Left forelimb (tissue), 1 donor: ENCODE results near the gene DCHS2.
A peak's percentile ranks its signal among the peaks of the same experiment; 100 is the strongest.

Source experiments
- DNase-seq: peaks from one replicate; pipeline ENCODE4 v3.0.0-alpha.2; 2018; ENCODE audit warnings: low spot score

The DCHS2 gene

GRCh38 chr4:154384012-154384411, 107.6 kb downstream of the DCHS2 start:
- DNase-seq: no peak

GRCh38 chr4:154376486-154376885, 115.1 kb downstream of the DCHS2 start:
- DNase-seq: no peak

DNA sequence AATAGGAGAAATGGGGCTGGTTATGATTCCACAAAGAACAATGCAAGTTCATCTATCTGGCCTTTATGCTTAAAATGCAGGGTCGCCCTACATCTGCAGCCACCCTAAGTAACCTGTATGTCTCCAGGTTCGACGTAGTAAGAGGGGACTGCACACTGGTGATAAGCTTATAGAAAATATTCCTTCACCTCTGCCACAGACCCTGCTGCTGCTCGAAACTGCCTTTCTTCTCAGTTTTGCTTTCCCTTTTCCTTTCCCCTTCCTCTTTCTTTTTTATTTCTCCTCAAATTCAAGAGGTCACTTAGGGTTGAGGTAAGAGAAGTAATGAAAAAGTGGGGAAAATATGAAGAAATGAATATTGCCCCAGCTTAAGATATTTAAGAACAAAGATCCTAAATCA, 123.5 kb downstream of the DCHS2 start:
- no peak for DNase-seq

GRCh38 chr4:154367659-154368058, 123.9 kb downstream of the DCHS2 start:
- no peak for DNase-seq

- DNase-seq: no peak
These were observed 124.6 kb downstream of the DCHS2 start for GRCh38 chr4:154366956-154367355.

DNA sequence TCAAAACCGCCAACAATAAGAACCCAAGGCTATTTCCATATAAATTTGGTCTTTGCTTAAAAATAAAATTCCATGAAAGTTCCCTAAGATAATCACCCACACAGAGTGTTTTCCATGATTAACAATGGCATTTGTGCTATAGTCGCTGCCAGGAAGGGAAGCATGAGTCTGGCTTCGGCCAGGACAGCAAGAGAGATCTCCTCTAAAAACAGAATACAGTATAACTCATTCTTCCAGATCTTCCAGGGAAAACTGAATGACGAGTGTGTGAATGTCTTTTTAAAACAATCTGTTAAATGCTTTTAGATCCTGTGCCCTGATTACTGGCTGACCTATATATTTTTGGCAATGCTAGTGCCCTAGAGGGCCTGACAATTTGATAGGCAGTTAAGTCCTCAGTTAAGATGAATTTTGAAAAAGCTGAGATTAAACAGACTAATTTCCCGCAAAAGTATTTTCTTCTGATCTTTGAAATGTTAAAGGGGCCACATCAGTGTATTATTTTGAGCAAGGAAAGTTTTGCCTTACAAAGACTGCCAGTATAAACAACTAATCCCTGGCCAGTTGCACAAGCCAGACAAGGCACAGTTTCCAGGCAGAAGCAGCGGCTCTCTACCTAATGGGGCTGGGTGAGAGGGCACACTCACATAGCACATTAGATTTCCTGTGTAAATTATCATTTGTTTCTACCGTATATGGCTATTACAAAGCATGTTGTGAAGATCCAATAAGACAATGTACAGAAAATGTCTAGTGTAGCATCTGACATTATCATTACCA, 127.3 kb downstream of the DCHS2 start:
- DNase-seq: no peak

- no peak for DNase-seq
These were observed 130.1 kb downstream of the DCHS2 start for GRCh38 chr4:154361450-154361849.

GRCh38 chr4:154360491-154360890, 131.1 kb downstream of the DCHS2 start:
- no peak for DNase-seq

DNA sequence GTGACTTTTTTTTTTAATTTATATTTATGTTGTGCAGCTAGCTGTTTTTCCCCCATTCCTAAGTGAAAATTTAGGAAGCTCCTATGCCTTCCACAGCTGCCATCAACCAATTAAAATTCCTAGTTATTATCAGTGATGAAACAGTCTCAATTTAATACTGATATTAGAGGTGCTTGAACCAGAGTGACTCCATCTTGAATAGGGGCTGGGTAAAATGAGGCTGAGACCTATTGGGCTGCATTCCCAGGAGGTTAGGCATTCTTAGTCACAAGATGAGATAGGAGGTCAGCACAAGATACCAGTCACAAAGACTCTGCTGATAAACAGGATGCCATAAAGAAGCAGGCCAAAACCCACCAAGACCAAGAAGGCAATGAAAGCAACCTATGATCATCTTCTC, 136.7 kb downstream of the DCHS2 start:
- DNase-seq: no peak

DNA sequence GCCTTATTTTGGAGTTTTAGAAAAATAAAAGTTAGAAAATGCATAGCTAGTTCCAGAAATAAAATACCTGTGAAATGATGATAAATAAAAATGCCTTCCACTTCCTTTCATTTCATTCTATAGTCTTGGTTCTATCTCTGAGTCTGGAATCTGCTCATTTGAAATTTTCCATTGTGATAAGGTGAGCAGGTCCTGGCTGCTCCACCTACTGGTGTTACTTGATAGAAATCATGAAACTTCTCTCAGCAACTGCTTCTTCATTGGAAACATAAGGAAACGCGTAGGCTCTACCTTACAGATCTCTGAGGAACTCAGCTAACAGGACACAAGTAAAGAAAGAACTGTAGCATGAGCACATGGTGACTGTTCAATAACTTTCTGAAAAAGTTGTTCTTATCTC, 141.8 kb downstream of the DCHS2 start:
- DNase-seq: no peak

GRCh38 chr4:154348657-154349056, 142.9 kb downstream of the DCHS2 start:
- no peak for DNase-seq

DNA sequence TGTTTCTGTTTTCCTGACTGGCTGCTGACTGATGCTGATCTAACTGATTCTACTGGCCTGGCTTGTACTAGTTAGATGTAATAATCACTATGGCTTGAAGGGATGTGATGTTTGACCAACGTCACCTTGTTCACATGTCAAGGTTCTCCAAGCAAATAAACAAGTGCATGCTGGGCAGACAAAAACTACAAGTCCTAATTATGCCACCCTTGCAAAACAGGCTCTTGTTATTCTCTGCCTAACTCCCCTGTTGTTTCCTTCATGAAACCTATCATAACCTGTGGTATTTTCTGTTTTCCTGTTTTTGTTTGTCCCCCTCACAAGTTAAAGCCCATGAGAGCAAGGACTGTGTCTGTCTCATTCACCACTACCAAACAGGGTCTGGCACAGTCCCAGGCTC, 146.2 kb downstream of the DCHS2 start:
- no peak for DNase-seq

GRCh38 chr4:154344686-154345085, 146.9 kb downstream of the DCHS2 start:
- DNase-seq: no peak

GRCh38 chr4:154343651-154344050, 147.9 kb downstream of the DCHS2 start:
- DNase-seq: no peak

DNA sequence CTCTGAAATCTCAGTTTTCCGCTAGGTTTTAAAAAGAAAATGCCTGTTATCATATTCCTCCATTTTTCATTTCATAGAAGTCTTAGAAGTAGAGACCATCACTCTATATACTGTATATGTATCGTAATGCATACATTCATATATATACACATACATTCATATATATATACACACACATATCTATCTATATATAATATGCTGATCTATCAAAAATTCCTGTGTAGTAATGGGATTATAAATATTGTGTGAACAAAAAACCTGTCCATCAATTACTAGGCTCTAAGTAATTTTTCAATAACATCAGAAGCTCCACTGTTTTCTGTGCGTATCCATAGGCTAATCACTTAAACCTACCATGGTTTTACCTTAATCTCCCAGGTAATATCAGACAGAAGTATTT, 150.2 kb downstream of the DCHS2 start:
- no peak for DNase-seq

GRCh38 chr4:154335588-154335987, 156.0 kb downstream of the DCHS2 start:
- DNase-seq: no peak

DNA sequence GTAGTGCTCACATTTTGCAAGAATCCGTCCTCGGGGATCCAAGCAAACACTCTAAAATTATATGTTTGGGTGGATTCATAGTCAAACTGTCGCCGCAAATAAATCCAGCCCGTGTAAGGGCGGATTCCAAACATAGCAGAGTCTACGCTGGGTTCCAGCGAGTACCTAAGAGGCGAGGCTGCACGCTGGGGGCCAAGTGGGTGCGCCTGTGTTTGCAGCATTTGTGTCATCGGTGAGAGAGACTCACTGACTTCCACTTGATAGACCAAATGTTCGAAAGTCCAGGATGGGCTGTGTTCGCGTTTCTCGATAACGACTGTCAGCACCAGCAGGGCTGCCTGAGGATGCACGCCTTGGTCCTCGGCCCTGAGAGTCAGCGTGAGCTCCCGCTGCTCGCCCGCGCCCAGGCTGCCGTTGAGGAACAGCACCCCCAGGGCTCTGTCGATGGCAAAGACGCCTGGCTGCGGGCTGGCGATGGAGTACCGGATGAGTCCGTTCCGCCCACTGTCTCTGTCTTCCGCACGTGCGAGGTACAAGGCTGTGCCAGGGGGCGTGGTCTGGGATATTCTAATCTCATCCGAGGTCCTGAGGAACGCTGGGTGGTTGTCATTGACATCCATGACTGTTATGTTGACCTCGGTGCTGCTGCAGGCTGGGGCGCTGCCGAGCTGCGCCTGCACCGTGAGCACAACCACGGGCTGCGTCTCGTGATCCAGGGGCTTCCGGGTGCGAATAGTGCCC, 158.7 kb downstream of the DCHS2 start:
- peak; percentile 76 for DNase-seq

GRCh38 chr4:154329939-154330338, 161.7 kb downstream of the DCHS2 start:
- peak; percentile 76 for DNase-seq

GRCh38 chr4:154329268-154329868, 162.2 kb downstream of the DCHS2 start:
- DNase-seq: peak; percentile 64

GRCh38 chr4:154328030-154328429, 163.6 kb downstream of the DCHS2 start:
- DNase-seq: no peak

DNA sequence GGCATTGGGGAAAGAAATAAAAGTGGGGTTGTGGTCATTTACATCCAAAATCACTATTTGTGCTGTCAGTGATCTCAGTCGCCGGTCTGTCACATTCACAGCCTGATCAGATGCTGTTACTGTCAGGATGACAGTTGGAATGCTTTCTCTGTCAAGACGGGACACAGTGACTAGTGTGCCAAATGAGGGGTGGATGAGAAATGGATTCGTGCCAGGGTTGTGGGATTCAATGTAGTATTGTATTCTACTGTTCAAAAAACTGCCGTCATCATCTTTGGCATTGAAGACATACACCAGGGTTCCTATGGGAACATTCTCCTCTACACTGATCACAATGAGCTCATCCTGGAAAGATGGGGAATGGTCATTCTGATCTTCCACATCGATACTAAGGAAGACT, 171.1 kb downstream of the DCHS2 start:
- DNase-seq: no peak

- no peak for DNase-seq
These were observed 171.9 kb downstream of the DCHS2 start for GRCh38 chr4:154319736-154320135.
